Retinal pigment epithelial cell (primary cell): ENCODE data around the gene TAAR9.

Experiments used
- DNase-seq: peaks from one replicate; pipeline ENCODE4 v3.0.0-alpha.2; 2010; ENCODE audit warnings: low read depth
- H3K4me3 ChIP-seq: 2 replicates; pipeline ENCODE4 v1.5.1; 2011; ENCODE audit warnings: mild to moderate bottlenecking, low read length, control low read depth, moderate library complexity
- CTCF ChIP-seq: conservative IDR thresholded peaks from 2 replicates; pipeline ENCODE4 v1.5.1; 2011; ENCODE audit warnings: low read depth, low read length, control low read depth, inconsistent platforms

The TAAR9 gene

GRCh38 chr6:132495604-132496079, 42.4 kb upstream of the TAAR9 start:
- no peak for DNase-seq
- no peak overlapping the region for H3K4me3 ChIP-seq
- no peak for TF ChIP-seq CTCF

GRCh38 chr6:132496519-132497180, 41.4 kb upstream of the TAAR9 start:
- TF ChIP-seq CTCF: no peak
- no peak for DNase-seq
- no peak overlapping the region for H3K4me3 ChIP-seq

GRCh38 chr6:132498638-132499037, 39.4 kb upstream of the TAAR9 start:
- H3K4me3 ChIP-seq: no peak overlapping the region
- no peak for TF ChIP-seq CTCF
- DNase-seq: no peak

GRCh38 chr6:132499757-132500156, 38.3 kb upstream of the TAAR9 start:
- TF ChIP-seq CTCF: no peak
- no peak for DNase-seq

GRCh38 chr6:132504757-132505156, 33.3 kb upstream of the TAAR9 start:
- no peak for DNase-seq
- H3K4me3 ChIP-seq: no peak overlapping the region
- no peak for TF ChIP-seq CTCF

More at GRCh38 chr6:132499757-132500156, 38.3 kb upstream of the TAAR9 start:
- H3K4me3 ChIP-seq: no peak overlapping the region

- DNase-seq: no peak
- no peak for TF ChIP-seq CTCF
- no peak overlapping the region for H3K4me3 ChIP-seq
Observed at GRCh38 chr6:132505158-132505557, 32.9 kb upstream of the TAAR9 start.

GRCh38 chr6:132506461-132506860, 31.6 kb upstream of the TAAR9 start:
- no peak overlapping the region for H3K4me3 ChIP-seq
- no peak for DNase-seq
- no peak for TF ChIP-seq CTCF
